DMS153 treated with DMSO at 0.1 percent for 48 hours (cell line): ENCODE results near the gene ESR1.
"Not testable (repeated sequence)": the region's sequence is repeated elsewhere in the genome, so short reads cannot be mapped to it uniquely, and the experiment has no call there.

Experiments used
- DNase-seq: peaks from one replicate; lab custom pipeline; 2025; ENCODE audit not compliant: unreplicated experiment; lab: John Stamatoyannopoulos, UW

Gene ESR1

DNA sequence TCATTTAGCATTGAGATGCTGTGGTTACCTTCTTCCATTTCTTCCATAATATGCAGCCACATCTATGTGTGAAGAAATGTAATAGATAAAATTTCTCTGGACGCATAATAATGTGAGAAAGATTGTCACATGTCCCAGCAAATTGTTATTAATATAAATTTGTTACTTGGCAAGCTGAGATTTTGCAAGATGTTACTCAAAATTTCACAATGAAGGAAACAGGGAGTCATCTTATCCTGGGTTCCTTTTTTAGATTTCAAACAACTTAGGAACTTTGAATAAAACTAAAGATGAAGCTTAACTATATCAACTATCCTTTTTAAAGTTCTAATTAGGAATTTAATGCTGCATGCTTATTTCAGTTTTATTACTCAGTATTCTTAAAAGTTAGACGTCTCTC lies 3.6 kb downstream of the ESR1 start:
- DNase-seq, result no peak

DNA sequence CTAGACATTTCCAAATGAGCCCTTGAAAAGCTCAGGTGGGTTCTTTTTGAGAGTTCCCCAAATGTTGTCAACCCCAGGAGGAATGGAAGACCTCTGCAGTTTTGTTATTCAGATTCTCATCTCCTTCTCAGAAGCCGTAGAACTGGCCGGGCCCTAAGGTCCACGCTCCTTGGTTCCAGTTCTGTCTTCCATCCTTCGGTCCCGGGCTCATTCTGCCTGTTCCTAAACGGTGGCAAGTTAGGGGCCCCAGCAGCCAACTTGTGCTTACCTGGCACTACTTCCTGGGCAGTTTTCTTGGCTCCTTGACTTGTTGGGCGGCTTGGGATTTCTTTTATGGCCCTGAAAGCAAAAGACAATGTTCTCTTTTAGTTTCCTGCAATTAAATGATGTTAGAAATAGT lies 6.4 kb downstream of the ESR1 start:
- no peak for DNase-seq

DNA sequence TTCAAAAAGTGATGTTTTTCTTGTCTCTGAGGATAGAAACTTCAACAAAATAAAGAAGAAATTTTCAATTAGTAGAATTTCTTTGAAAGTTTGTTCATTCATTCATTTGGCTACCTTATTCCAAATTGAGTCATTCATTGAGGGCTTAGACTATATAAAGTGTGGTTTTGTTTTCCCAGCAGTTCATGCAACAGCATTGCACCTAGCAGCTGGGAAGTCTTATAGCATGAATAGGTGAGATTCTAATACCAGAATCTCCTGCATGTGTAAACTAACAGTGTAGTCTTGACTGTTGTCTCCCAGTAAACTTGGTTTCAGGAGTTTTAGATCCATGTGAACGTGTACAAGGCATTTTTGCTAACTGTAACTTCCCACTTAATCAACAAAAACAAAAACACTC lies 7.1 kb downstream of the ESR1 start:
- DNase-seq, result no peak

DNA sequence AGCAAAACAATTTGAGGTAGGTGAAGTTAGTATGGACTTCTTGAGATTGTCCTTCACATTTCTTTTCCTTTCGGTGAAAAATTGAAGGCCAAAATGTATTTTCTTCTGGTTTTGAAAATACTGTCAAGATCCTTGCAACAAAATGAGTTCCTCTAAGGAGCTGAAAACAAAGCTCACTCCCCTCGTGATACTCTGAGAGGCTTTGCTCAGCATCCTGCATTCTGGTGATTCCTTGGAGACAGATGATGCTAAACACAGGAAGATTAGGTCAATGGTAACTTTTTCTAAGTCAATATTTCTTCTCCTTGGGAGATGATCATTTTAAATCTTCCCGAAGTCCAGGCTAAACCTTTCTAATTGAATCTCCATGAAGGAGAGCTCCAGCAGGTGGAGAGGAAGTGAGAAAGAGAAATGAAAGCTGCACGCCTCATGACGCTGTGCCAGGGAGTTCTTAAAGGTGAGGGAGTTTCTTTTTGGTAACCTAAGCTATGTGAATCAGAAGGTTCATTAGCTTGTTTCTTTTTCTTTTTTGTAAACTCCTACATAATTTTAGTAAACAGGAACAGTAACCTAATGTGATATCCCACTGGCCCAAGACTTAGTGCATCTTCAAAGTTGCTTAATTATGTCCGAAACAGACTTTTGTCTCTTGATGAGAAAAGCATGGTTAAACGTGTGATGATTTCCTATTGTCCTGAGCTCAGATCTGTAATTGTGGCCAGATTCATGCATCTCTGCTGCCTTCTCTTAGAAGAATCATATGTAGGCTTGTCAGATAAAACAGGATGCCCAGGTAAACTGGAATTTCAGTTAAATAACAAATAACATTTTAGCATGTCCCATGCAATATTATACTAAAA lies 15.0 kb downstream of the ESR1 start:
- DNase-seq, result no peak

DNA sequence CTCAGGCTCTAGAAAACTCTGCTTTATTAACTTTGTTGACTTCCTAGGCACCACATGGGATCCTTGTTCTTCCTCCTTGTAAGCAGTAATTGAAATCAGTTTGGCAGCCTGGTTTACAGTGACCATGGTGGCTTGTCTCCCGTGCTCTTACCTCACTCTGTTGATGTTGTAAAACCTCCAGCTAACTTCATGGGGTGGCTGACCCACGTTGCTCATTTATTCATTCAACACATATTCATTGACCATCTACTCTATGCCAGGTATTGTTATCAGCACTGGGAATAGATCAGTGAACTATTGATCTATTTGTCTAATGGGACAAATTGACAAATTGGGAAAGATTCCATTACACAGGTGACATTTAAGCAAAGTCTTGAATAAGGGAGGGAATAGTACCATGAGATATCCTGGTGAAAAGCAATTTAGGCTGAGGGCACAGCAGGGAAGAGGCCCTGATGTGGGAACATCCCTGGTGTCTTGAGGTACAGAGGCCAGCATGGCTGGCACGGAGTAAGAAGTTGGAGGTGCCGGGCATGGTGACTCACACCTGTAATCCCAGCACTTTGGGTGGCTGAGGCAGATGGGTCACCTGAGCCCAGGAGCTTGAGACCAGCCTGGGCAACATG lies 19.1 kb downstream of the ESR1 start:
- no peak for DNase-seq

DNA sequence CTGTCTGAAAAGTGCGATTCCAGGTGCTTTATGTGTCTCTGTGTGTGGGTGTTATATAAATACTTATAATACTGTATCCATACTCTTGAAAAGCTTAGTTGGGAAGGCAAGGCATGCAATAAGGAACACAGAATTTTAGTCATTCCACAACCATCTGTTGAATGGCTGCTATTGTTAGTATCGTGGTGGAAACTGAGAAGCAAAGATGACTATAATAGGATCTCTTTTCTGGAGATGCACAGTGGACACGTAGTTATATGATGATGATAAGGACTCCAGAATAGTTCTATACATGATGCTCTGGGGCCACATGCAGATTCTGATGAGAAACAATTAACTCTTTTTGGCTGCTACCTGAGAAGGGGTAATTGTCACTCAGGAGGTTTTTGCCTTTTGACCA lies 25.2 kb downstream of the ESR1 start:
- DNase-seq, result no peak

DNA sequence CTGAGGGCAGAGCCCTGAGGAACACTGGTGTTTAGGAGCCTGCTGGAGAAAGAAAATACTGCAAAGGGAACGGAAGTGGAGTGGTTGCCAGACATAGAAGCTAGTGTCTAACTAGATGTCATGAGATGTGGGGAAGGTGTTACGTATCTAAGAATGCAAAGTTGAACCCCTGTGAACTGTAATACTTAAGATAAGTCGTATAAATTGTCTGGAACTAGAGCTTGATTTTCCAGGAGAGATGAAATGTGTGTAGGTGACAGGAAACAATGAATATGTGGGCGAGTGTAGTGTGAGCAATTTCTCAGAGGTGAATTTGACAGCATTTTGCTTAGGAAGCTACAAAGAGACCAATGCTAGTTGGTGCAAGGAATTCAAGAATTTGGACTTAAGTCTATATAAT lies 27.9 kb downstream of the ESR1 start:
- no peak for DNase-seq

DNA sequence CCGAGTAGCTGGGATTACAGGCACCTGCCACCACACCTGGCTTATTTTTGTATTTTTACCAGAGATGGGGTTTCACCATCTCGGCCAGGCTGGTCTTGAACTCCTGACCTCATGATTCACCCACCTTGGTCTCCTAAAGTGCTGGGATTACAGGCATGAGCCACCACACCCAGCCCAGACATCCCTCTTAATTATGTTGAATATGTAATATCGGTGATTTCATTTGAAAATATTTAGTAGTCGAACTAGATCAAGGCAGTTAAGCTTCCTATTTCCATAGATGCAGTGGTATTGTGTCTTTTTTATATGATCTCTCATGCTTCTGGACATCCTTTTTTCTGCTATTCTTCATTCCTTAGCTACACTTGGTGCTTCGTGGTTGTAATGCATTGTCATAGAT lies 29.7 kb downstream of the ESR1 start:
- no peak for DNase-seq

DNA sequence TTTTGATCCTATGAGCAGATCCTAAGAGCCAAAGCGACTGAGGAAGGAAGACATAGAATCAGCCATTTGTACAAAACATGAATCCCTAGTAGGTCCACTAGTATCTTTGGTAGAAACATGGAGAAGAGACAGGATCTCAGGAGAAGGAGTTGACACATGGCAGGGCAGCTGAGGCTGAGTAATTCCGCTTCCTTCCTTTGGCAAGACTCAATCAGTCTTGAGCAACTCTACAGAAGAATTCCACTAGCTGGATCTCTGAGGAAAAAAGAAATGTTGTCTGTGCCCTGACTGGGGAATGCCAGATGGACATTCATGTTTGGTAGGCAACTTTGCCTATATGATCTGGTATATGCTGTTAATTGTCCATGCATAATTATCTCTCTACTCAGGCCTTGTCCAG lies 35.3 kb downstream of the ESR1 start:
- DNase-seq, result no peak

DNA sequence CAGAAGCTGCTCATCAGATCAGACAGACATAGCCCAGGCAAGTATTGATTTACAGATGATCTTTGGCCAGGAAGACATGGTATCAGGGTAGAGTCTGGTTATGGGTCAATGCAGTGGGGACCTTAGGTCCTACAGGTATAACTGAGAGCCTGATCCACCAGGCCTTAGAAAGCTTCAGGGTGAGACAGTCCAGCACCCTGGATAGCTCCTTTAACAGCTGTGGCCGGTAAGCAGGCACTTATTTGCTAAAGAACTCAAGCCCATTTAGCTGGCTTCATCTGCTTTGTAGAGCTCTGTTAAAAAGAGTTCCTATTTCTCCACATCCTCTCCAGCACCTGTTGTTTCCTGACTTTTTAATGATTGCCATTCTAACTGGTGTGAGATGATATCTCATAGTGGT lies 39.6 kb downstream of the ESR1 start:
- no peak for DNase-seq

DNA sequence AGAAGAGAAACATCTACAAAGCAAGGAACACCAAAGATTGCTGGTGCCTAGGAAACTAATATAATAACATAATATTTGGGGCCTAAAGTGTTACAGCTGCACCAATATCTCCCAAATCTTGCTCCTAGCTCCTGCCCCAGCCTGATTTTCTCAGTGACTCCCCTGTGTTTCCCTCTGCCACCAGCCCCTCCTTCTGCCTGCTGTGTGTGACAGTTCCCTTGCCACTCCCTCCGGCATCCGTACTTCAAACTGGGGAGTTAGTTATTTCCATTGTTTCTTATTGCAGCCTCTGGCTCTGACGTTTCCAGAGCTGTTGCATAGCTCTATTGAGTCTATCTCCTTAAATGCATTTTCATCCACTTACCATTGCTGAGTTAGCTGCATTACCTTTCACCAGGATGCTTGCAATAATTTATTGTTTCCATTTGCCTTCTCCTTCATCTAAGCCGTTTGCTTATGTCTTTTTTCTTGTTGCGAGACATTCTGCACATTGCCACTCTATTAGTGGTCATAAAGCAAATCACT lies 43.1 kb downstream of the ESR1 start:
- DNase-seq, result no peak

DNA sequence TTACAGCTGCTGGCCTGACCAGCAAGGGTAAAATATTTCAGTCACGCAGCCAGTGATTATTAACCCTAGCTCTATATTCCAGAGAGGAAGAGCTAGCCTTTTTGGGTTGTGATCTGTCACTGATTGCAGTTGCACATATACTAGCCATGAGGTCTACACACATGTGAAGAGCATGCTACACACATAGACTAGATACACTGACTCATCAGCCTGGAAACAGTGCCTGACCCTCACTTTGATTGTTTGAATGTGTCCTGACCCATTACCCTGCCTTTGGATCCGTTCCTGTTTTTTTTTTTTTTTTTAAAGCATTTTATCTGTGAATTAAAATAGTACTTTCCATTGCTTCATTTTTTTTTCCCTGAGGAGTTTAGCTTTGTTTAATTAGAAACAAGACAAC lies 50.8 kb downstream of the ESR1 start:
- DNase-seq, result no peak

DNA sequence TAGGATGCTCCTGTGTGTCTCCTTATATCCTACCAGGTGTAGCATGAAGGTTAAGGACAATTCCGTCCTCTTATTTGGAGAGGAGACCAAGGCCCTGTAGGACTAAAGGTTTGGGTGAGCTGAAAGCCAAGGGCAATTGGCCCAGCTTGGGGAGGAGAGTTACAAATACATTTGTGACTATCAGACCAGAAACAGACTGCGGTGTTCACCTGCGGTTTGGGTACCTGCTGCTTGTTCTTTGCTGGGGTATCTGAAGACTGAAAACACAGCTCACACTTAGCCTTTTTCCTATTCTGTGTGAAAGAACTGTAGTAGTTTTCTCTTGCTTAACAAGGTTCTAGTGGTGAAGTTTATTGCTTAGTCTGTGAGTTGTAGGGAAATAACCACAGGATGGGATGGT lies 55.0 kb downstream of the ESR1 start:
- no peak for DNase-seq

DNA sequence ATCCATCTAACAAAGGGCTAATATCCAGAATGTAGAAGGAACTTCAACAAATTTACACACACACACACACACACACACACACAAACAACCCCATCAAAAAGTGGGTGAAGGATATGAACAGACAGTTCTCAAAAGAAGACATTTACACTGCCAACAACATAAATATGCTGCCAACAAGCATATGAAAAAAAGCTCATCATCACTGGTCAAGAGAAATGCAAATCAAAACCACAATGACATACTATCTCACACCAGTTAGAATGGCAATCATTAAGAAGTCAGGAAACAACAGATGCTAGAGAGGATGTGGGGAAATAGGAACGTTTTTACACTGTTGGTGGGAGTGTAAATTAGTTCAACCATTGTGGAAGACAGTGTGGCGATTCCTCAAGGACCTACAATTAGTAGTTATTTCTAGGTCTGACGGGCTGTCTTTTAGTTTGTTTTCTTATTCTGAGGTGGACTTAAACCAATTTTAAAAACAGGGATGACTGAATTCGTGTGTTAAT lies 59.9 kb downstream of the ESR1 start:
- not testable (repeated sequence) for DNase-seq

DNA sequence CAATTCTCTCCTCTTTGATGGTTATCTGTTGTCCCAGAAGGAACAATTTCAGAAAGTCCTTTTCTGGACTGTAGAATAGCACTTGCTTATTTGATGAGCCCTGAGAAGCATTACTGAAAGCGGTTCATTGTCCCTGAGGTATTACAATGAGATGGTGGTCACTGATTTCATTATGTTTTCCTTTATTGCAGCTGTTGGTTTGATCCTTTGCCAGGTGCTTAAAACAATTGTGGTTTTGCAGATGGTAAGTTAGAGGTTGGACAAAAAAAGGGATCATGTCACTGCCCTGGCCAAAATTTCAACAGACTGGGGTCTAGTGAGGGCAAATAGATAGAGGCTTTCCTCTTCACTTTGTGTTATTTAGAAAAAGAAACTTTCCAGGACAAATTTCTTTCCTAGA lies 61.9 kb downstream of the ESR1 start:
- DNase-seq, result no peak

DNA sequence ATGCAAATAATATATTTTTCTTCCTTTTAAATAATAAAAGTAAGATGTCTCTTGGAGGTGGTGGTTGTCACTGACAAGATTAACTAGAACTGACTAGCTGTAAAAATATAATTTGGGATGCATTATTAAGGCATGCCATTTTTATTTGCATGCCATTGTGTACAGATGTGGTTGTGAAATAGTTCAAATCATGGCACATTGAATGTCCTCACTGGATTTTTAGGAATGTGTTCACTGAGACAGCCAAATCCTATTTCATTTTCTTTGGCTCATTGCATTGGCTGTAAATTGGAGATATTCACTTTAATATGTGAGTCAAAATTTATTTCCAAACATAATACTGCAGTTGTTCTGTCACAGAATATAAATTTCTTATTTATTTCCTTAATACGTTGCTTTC lies 62.3 kb downstream of the ESR1 start:
- DNase-seq, result no peak

DNA sequence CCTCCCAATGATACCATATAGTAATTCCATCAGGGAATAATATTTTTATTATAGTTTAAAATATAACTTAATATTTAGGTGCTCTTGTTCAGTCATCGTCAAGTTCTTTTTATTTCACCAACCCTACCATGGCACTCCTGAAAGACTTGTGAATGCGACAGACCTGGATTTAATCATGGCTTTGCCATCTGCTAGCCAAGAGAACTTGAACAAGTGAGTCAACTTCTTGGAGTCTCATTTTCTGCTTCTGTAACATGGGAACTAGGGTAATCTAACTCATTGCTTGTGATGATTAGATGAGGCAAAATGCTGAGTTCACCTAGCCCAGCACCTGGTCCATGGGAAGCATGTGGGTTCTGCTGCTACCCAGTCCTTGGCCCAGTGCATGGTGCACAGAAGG lies 62.9 kb downstream of the ESR1 start:
- DNase-seq, result no peak

DNA sequence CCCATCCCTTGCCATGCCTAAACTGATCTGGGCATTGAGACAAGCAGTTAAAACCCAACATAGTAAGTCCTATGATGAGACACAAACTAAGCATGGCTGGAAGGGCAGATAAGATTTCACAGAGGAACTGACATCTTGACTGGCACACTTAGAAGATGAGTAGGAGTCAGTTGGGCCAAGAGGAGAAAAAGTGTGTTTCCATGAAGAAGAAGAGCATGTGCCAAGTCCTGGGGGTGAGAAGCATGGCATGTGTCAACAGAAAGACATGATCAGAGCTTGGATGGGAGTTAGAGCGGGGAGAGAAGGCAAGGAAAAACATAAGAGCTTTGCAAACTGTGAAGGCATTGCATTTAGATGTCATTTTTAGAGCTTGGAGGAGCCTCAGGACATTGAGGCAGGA lies 68.0 kb downstream of the ESR1 start:
- no peak for DNase-seq

DNA sequence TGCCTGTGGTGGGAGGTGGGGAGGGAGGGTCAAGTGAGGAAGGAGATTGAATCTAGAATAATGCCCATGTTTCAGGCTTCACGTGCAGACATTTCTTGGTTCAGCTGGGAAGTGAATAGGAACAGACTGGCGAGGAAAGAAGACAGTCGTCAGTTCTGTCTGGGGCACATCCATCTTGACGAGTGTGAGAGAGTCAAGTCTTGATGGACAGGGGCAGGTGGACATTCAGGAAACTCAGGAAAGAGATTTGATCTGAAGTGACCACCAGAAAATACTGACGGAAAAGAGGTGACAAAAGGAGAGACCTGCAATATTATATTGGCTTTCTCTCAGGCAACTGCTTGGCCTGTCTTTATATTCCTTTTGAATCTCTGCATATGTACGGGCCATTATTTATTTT lies 68.6 kb downstream of the ESR1 start:
- DNase-seq, result no peak

DNA sequence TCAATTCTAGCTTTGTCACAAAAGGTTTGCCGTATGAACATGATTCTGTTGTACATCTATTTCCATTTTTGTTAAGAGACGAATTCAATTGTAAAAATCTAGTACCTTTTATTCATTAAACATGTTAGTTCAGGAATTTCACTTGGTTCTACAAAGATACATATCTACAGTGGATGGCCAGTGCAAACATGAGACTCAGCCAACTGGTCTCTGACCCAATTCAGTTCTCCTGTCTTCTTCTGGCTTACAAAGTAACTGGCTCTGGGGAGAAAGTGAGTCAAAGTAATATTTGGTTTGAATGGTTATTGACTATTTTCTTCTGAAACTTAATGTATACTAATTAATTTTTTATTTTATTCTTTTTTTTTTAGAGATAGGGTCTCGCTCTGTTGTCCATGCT lies 70.0 kb downstream of the ESR1 start:
- DNase-seq, result no peak

DNA sequence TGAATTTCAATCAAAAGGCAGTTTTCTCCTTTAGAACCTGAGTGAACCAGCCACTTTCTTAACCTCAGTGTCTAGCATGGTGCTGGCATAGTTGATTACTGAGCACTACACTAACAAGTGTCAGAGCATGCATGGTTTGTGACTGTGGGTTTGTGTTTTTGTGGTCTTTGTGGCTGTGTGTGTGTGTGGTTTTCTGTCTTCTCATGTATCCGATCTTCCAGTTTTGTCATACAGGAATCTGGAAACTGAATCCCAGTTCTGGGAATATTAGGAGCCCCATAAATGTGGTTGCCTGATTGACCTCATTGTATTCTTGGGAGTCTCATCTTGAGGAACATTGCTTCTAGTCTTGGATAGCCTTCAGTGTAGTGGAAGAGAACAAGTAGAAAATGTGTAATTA lies 73.7 kb downstream of the ESR1 start:
- DNase-seq, result no peak

DNA sequence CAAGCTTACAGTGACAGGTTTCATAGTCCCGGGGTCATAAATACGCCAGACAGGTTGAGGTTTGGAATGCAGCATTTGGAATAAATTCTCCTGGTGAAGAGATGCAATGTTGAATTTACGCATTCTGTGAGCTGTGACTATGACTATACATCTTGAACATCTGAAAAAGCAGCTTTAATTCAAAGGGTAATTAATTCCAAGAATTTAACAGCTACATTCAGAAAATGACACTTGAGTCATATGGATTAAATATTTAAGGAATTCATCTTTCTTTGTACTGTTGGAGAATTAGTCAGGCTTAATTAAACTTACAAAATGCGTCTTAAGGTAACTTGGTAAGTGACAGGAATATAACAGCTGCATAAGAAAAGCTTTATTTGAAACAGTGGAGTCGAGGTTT lies 74.7 kb downstream of the ESR1 start:
- DNase-seq, result no peak
